ENCODE data around the gene EXOC6.
"Not testable (repeated sequence)": the region's sequence is repeated elsewhere in the genome, so short reads cannot be mapped to it uniquely, and the experiment has no call there.

EXOC6 gene

GRCh38 chr10:92969151-92969550, 120.8 kb downstream of the EXOC6 start:
- no peak for DNase-seq (ENCODE audit: low spot score)
- TF ChIP-seq CTCF (IDR thresholded peaks at IDR 0.05; ENCODE audit: extremely low read depth, missing control alignments), result no peak

GRCh38 chr10:92970301-92971070, 122.2 kb downstream of the EXOC6 start:
- TF ChIP-seq CTCF (IDR thresholded peaks at IDR 0.05; ENCODE audit: extremely low read depth, missing control alignments), result no peak
- DNase-seq (ENCODE audit: low spot score), result no peak

DNA sequence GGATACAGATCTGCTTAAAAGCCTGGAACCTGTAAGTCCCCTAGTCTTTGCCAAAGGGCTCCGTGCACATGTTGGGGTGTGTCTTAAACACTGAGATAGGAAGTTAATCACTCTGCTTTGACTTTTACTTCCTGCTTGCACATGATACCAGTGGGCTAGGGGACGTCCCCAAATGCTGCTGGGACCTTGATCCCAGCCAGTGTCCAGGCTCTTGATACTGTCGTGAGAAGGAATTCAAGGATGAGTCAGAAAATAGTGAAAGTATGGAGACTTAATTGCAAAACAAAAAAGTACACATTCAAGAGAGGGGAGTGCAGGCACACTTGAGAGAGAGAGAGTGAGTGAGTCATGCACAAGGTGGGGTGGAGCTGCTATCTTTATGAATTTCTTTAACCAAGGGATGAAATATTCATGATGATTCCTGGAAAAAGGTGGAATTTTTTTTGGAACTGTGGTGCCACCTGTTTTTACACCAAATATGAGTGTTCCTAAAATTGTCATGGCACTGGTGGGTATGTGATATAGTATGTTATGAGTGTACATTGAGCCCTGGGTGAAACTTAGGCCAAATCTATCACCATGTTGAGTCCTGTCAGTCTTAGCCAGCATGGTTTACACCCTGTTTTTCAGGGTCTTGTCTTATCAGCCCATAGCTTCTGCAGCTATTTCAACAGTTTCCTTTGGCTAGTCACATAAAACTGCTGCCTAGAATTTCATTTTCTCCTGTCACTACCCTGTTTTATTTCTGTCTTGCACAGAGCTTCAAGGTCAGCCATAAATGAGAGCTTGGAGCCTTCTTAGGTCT, 123.9 kb downstream of the EXOC6 start:
- TF ChIP-seq CTCF (IDR thresholded peaks at IDR 0.05; ENCODE audit: extremely low read depth, missing control alignments), result no peak
- no peak for DNase-seq (ENCODE audit: low spot score)

DNA sequence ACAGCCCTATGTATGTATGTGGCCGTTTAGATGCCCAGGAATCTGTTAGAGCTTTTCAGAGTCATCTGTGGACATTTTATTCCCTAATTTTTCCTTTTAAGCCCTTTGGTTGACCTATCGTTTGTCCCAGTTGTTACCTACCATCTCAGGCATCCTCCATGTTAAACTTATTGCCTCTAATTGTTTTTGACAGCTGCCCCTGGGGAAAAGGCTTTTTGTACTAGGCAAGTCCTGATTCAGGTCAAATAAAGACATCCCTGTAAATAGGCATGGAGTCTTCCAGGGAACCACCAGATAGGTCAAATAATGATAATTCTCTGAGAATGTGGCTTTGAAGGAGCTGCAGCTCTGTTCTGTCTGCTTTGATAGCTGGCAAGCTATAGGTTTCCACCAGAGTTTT, 124.6 kb downstream of the EXOC6 start:
- no peak for DNase-seq (ENCODE audit: low spot score)
- no peak for TF ChIP-seq CTCF (IDR thresholded peaks at IDR 0.05; ENCODE audit: extremely low read depth, missing control alignments)

- not testable (repeated sequence) for DNase-seq (ENCODE audit: low spot score)
These were observed 128.0 kb downstream of the EXOC6 start for GRCh38 chr10:92976278-92976677.

- TF ChIP-seq CTCF (IDR thresholded peaks at IDR 0.05; ENCODE audit: extremely low read depth, missing control alignments), result no peak
- DNase-seq (ENCODE audit: low spot score), result no peak
These were observed 140.9 kb downstream of the EXOC6 start for GRCh38 chr10:92989250-92989649.

- no peak for TF ChIP-seq CTCF (IDR thresholded peaks at IDR 0.05; ENCODE audit: extremely low read depth, missing control alignments)
- DNase-seq (ENCODE audit: low spot score), result peak; percentile 26
These were observed 142.3 kb downstream of the EXOC6 start for GRCh38 chr10:92990615-92991014.
